SH-SY5Y (cell line): ENCODE data around the gene PRUNE1.

Source experiments
- GATA2 ChIP-seq: IDR thresholded peaks from 2 replicates; pipeline ENCODE4 v1.6.1; 2011; ENCODE audit warnings: mild to moderate bottlenecking, low read depth, low read length
- GATA3 ChIP-seq: IDR thresholded peaks from 2 replicates; pipeline ENCODE4 v1.6.1; 2011; ENCODE audit warnings: low read depth, mild to moderate bottlenecking, low read length, moderate library complexity

DNA sequence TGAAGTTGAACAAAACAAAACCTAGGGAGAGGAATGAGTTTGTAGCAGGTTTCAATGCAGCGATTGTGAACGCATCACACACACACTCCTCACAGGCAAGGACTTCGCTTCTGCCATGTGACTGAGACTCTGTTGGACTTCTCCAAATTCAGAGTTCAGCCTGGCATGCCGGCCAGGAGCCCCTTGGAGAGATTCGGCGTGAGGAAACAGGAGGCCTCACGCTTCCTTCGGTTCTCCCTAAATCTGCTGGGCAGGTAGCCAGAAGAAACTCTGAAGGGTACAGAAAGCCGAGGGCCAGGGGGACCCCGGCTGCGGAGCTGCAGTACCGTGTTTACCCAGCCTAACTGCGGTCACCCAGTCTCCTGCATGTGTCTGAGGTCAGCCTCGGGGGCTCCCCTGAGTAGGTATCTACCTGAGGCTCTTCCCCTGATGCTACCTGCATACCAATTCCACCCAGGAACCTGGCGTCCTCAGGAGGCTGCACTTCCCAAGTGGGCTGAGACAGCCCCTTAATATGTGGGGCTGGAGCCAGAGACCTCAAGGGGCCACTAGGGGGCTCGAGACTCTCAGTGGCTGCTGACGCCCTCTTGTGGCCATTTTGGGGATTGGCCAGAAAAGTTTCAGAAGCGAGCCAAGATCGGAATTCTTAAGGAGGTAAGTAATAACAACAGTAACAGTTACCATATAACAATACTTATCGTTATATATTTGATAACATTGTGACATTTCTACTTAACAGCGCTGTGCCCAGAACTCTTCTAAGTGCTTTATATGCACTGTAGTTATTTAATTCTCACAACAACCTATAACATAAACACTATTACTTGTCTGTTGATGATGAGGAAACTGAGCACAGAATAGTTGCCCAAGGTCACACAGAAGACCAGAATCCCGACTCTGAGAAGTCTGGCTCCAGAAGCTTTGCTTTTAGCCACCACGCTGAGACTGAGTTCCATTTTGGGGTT lies 28.9 kb upstream of the PRUNE1 start:
- TF ChIP-seq GATA3, result no peak
- TF ChIP-seq GATA2, result no peak
